HG03354 (cell line): Measurements from ENCODE around the gene CFAP20.

Source experiments
- ATAC-seq: cut with Tn5 transposase; IDR thresholded peaks from one replicate; pipeline ENCODE4 v1.9.1; 2021; ENCODE audit warnings: mild to moderate bottlenecking; ENCODE audit not compliant: unreplicated experiment, poor library complexity, severe bottlenecking

CFAP20 gene

GRCh38 chr16:58129097-58129936 lies at the start of gene CFAP20:
Gene CFAP20, minus strand, starts transcription at chr16:58129381. Its CDS starts 266 bp downstream, at chr16:58129115.
- peak; percentile 84 for ATAC-seq

DNA sequence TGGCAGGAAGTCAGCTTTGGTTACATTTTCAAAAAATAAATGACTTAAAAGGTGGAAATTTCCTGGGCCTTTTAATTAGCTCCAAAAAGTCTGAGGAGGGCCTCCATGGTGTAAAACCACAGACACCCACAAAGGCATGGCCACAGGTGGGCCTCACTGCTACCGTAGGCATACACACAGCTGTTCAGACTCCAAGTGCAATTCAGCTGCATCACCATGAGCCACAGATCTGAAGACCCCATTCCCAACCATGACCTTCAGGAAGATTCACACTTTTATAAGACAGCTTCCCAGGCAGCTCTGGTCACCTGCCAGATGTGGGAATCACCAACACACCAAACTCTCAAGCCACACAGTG lies 48.2 kb upstream of the CFAP20 start:
- ATAC-seq: no peak

GRCh38 chr16:58176608-58177352 lies 47.6 kb upstream of the CFAP20 start:
- ATAC-seq: no peak

DNA sequence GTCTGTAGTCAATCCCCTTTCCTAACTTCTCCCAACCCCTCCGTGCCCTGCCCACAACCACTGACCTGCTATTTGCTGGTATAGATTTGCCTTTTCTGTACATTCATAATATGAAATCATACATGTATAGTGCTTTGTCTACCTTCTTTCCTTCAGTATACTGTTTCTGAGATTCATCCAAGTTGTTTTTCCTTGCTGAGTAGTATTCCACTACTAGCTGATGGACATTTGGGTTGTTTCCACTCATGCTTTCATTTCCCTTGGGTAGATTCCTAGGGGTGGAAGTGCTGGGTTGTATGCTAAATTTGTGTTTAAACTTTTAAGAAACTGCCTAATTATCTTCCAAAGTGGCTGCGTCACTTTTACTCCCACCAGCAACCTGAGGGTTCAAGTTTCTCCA lies 41.0 kb upstream of the CFAP20 start:
- ATAC-seq: no peak

DNA sequence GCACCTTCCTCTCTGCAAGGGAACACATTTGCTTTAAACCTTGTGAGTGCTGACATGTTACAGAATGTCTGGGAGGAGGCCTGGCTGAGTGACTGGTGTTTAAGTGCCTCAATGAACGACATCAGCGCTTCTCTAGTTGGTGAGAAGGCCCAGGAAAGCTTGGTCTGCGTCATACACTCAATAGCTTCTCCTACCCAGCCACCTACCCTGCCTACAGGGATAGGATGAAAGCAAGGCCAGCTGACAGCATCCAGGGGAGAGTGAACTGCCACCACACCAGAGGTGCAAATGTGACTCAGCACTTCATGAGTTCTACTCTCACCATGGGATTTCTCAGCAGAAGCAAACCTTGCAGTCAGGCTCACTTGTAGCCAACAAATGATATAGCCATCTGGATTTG lies 31.7 kb upstream of the CFAP20 start:
- ATAC-seq: no peak

DNA sequence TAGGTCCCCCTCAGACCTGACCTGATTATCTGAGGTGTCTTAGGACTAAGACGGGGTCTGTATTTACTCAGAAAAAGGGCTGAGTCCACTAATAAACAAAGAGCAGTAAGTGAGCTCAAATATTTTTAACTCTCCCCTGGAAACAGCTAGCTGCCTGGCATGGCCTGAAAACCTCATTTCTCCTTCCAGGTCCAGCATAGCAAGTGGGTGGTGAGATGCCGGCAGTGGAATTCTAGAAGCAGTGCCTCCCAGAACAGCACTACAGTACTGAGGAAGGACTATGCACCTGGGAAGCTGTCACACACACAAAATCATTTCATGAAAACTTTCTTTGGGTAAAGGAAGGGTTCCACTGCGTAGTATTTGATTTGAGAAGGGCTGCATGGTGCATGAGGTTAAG lies 29.5 kb upstream of the CFAP20 start:
- no peak for ATAC-seq

DNA sequence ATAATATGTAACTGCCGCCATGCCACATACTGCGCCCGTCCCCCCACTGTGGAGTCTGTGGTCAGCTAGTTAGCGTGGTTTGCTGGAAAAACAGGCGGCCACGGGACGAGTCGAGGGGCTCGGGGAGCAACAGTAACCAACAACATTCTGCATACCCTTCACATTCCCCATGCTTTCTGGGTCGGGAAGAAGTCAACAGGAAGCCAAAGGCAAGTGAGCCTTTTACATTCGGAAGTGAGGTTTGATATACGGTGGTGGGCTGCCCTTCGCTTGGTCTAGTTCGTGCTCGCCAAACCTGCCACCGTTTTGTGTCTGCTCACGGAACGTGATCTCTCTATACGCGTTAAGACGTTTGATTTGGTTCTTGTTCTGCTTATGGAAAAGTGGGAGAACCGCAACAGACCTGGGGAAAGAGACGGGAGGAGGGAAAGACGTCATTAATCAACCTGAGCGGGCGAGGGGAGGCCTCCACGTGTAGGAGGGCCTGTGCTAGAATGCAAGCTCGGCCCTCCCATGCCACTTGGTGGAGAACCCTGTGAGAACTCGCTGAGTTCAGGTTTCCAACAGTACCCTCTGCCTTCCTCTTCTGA lies 28.9 kb upstream of the CFAP20 start:
- ATAC-seq: no peak

DNA sequence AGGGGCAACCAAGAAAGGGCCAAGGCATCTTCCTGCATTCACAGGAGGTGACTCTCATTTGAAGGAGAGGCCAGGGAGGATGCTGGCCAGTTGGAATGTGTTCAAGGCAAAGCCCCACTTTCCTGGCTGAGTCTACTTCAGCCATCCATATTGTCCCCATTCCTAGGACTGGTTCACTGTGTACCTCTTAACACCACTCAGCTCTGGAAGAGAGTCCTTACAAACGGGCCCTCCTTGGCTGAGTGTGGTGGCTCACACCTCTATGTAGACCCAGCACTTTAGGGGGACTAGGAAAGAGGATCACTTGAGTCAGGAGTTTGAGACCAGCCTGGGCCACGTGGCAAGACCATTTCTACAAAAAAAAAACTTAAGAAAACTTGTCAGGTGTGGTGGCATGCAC lies 28.1 kb upstream of the CFAP20 start:
- ATAC-seq: no peak

DNA sequence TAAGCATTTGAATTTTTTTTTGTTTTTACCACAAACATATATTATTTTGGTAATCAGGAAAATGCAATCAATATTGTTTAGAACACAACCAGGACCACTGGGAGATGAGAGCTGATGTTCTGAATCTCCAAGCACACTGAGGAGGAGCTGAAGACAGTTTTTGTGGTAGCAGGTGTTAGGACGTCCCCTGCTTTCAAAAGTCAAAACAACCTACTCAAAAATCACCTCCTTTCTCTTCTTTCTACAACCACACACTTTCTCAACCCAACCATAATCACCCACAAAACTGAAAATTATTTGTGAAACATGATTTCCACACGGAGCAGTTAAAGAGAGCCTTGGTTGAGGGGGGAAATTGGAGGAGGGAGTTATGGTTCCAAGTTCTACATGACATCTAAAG lies 26.7 kb upstream of the CFAP20 start:
- no peak for ATAC-seq

DNA sequence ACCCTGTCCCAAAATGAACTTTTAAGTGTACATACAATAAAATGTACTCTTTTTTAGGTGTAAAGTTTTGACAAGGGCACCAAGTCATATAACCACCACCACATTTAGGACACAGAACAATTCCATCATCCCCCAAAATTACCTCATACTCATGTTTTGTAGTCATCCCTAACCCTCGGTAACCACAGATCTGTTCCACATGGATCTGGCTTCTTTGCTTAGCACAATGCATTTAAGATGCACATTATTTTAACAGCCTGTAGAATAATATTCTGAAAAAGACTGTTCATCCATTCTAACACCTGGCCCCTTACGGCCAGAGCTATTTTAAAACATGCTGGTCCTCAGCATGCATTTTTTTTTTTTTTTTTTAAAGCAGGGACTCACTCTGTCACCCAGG lies 25.2 kb upstream of the CFAP20 start:
- no peak for ATAC-seq

- ATAC-seq: no peak
These were observed 23.2 kb upstream of the CFAP20 start for GRCh38 chr16:58152246-58152868.

DNA sequence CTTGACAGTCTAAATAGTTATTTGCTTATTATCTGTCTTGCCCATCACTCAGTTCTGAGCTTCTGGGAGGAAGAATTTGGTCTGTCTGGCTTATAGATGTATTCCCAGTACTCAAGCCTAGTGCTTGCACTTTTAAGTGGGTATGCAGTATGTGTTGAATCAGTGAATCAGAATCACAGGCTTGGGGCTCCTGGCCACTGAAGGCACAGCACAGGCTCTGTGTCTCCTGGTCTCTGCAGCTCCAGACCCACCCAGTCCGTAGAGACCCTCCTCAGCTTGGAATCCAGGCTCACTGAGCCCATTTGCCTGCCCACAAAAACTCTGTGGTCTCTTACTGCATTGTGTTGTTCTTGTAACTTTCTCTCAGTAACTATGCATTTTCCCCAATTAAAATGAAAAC lies 19.3 kb upstream of the CFAP20 start:
- no peak for ATAC-seq

DNA sequence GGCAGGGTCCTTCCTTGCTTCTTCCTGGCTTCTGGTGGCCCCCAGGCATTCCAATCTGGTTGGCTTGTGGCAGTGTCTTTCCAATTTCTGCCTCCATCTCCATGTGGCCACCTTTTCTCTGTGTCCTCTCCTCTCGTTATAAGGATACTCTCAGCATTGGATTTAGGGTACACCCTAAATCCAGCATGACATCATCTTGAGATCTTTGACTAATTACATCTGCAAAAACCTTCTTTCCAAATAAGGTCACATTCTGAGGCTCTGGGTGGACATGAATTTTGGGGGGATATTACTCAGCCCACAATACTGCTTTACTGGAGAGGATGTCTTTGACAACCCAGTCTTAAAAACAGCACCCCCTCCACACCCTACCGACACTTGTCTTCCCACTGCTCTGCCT lies 18.9 kb upstream of the CFAP20 start:
- no peak for ATAC-seq

GRCh38 chr16:58138852-58139251 lies 9.7 kb upstream of the CFAP20 start:
- no peak for ATAC-seq

DNA sequence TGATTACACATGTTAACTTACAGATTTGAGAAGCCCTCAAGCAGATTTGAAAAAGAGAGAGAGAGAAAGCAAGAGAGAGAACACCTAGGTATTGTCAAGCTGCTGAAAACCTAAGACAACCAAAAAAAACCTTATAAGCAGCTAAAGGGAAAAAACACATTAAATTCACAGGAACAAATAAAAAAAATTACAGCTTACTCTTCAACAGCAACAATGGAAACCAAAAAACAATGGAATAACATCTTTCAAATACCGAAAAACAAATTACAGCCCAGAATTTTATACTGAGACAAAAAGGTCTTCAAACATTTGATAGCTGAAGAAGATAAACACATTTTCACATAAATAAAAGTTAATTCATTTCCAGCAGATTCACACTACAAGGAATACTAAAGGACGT lies 8.4 kb upstream of the CFAP20 start:
- no peak for ATAC-seq

DNA sequence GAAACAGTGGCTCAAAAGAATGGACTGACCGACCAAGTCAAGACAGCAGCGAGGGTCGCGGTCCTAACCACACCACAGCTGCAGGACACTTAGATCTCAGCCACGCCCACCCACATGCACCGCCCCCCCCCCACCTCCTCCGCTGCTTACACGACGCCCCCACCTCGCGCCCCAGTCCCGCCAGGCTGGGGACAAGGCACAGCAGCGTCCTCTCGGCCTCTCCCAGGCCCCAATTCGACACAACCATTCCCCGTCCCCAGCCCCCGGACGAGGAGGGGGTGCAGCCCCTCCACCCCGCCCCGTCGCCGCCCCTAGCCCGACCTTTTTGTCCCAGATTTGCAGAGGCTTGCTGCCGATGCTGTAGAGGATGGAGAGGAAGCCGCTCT lies 477 bp downstream of the CFAP20 start:
- ATAC-seq: peak; percentile 23

DNA sequence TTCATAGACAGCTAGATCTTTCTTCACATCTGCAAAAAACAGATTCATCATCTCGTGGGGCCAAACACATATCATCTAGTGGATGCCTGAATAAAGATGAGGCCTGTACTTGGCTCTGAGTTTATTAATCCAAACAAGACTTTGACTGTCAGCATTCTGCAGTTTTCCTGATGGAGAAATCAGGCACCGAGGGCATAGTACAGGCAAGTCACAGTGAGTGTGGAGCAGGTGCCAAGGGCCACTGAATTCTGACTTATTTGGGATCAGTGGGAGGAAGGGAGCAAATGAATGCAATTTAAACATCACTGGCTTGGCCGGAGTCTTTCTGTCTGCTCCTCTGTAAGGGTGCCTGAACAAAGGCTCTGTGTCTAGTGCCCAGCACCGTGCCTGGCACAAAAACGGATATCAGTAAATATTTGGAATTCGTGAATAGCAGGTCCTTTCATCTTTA lies 975 bp downstream of the CFAP20 start:
- no peak for ATAC-seq

- ATAC-seq: no peak
These were observed 1.5 kb downstream of the CFAP20 start for GRCh38 chr16:58127634-58128033.

DNA sequence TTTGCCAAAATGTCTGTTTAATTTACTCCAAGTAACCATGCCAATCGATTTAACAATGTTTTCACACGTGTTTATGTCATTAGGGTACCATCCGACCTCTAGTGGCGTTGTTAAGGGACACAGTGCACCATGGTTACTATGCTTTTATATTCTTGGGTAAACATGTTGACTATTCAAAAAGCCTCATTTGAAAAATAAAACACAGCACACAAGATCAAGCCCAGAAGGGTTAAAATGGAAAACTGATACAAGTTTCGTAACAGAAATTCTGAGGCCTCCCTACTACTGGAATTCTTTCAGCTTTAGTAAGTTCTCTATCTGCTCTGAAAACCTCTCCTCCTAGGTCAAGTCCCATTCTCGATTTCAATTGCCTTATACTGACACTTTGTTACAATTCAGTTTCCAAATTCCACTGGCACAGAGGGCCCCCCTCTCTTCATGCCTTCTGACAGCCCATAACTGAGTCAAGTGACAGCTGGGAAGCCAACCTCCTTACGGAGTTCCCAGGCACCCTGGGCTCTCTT lies 2.1 kb downstream of the CFAP20 start:
- ATAC-seq: peak; percentile 30

GRCh38 chr16:58126451-58126961 lies 2.7 kb downstream of the CFAP20 start:
- no peak for ATAC-seq
